Measurements from ENCODE around the gene PPP1R15B. TPM values are rescaled to one million over a fixed set of nuclear protein-coding genes. Genes with fewer than 3 reads are reported as not detected.

Gene PPP1R15B
- total RNA-seq, 4 donors from 2014 or later, result 42.8 to 56.4 (median 51.4) TPM

GRCh38 chr1:204354579-204354978 lies 57.0 kb downstream of the PPP1R15B start:
- no peak for DNase-seq (ENCODE audit: extremely low spot score)
- Histone ChIP-seq H3K4me1 (peaks cover 21 to 29% (median 26%) of the 10 kb centered on the region in 4 donors), H3K9me3 (no peaks in the 10 kb centered on the region), H3K27ac (replicated peaks in 1 of 4) (no peak overlapping the region), H3K27me3 (peaks cover 0 to 40% (median 2%) of the 10 kb centered on the region in 4 donors), H3K4me3 (no peak overlapping the region), H3K36me3 (no peaks in the 10 kb centered on the region)
- intact Hi-C loops (cut with DNase I), result no loop called here
- TF ChIP-seq POLR2A (IDR thresholded peaks at IDR 0.05; ENCODE audit: low read depth), result no peak
- no peak for TF ChIP-seq POLR2AphosphoS5 (IDR thresholded peaks at IDR 0.05)
- TF ChIP-seq, protein P1, sequence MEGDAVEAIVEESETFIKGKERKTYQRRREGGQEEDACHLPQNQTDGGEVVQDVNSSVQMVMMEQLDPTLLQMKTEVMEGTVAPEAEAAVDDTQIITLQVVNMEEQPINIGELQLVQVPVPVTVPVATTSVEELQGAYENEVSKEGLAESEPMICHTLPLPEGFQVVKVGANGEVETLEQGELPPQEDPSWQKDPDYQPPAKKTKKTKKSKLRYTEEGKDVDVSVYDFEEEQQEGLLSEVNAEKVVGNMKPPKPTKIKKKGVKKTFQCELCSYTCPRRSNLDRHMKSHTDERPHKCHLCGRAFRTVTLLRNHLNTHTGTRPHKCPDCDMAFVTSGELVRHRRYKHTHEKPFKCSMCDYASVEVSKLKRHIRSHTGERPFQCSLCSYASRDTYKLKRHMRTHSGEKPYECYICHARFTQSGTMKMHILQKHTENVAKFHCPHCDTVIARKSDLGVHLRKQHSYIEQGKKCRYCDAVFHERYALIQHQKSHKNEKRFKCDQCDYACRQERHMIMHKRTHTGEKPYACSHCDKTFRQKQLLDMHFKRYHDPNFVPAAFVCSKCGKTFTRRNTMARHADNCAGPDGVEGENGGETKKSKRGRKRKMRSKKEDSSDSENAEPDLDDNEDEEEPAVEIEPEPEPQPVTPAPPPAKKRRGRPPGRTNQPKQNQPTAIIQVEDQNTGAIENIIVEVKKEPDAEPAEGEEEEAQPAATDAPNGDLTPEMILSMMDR (IDR thresholded peaks at IDR 0.05), result no peak
- no peak for TF ChIP-seq EP300 (IDR thresholded peaks at IDR 0.05)
- WGBS, result 80% methylated on average over 6 of the region's 6 CpGs

Small RNAs within 50 kb of the gene (small RNA-seq; reads per million reads assigned to genes)
- 0 reads per million in 3 donors for gene AL606489.2

Other genes with a start within 250 kb of the PPP1R15B start
- not detected for gene REN, start 245.5 kb downstream of the PPP1R15B start, total RNA-seq
- gene KISS1, start 215.3 kb downstream of the PPP1R15B start, total RNA-seq, result not detected
- under 1 TPM in 2 of 4 donors, not detected in 2; 0.39 to 0.83 TPM for gene GOLT1A, start 197.8 kb downstream of the PPP1R15B start, total RNA-seq
- gene PLEKHA6, start 51.9 kb downstream of the PPP1R15B start, total RNA-seq, result 10 to 100 TPM; 11.9 to 22.4 (median 15.9) TPM
- gene PIK3C2B, start 83.0 kb upstream of the PPP1R15B start, total RNA-seq, result 10 to 100 TPM; 10.8 to 15.8 (median 13.6) TPM
- gene MDM4, start 104.6 kb upstream of the PPP1R15B start, total RNA-seq, result 10 to 100 TPM; 21.6 to 51.1 (median 28.5) TPM

All from esophagus muscularis mucosa (tissue), 4 donors.